ENCODE measurements around the gene TTYH3. TPM values are rescaled to one million over a fixed set of nuclear protein-coding genes. Genes with fewer than 3 reads are reported as not detected.
A peak's percentile ranks its signal among the peaks of the same experiment; 100 is the strongest.

The TTYH3 gene
- total and polyA plus RNA-seq, 2 of the 13 experiments (the other 11 are each of a cell fraction or from before 2014, with no cell fraction given) = 26.3 to 50.0 TPM

DNA sequence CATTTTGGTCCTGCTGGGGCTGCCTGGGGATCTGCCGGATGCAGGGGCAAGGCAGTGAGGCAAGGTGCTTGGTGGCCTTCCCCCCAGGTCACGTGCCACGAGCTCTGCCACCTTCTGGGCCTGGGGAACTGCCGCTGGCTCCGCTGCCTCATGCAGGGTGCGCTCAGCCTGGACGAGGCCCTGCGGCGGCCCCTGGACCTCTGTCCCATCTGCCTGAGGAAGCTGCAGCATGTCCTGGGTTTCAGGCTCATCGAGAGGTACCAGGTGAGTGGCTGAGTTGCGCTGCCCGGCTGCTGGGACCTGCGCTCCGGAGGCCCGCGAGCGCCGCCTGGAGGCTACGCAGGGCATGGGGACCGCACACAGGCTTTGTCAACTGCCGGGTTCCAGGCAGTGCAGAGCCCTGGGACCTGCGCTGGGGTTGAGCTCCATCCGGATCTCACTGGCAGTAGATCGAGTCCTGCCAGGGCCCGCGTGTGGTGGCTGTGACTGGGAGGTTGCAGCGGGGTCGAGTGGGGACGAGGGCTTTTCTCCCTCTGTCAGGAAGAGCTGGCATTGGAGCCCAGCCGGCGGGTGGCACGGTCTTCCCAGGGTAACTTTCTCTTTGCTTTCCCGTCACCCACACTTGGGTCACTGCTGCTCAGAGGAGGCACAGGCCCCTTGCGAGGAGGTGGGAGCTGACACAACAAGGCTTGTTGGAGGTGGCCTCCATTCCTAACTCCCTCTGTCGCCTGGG lies 77.9 kb downstream of the TTYH3 start (continued):
- TF ChIP-seq, protein P1, sequence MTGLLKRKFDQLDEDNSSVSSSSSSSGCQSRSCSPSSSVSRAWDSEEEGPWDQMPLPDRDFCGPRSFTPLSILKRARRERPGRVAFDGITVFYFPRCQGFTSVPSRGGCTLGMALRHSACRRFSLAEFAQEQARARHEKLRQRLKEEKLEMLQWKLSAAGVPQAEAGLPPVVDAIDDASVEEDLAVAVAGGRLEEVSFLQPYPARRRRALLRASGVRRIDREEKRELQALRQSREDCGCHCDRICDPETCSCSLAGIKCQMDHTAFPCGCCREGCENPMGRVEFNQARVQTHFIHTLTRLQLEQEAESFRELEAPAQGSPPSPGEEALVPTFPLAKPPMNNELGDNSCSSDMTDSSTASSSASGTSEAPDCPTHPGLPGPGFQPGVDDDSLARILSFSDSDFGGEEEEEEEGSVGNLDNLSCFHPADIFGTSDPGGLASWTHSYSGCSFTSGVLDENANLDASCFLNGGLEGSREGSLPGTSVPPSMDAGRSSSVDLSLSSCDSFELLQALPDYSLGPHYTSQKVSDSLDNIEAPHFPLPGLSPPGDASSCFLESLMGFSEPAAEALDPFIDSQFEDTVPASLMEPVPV (CRISPR knock-in tag; IDR thresholded peaks at IDR 0.05) = peak; percentile 31; the same call in 1 of the 2 replicates
- TF ChIP-seq HMG20B (CRISPR knock-in tag; conservative IDR thresholded peaks at IDR 0.05) (0 out of 2 replicates have a peak, but pooled peaks have one; percentile 41), HOXD1 (CRISPR knock-in tag; IDR thresholded peaks at IDR 0.05) (no peak), HMGXB4 (CRISPR knock-in tag; IDR thresholded peaks at IDR 0.05; ENCODE audit: borderline replicate concordance in 1 of 2, low read depth in 1 of 2) (peak; percentile 59 to 62; a peak in 2 of 4 replicates), RFX1 (IDR thresholded peaks at IDR 0.05) (no peak), FOXC1 (CRISPR knock-in tag; IDR thresholded peaks at IDR 0.05; ENCODE audit: borderline replicate concordance) (no peak; the same call in 1 of the 2 replicates), RELA (CRISPR knock-in tag; IDR thresholded peaks at IDR 0.05) (0 out of 2 replicates have a peak, but pooled peaks have one; percentile 52), SP1 (IDR thresholded peaks at IDR 0.05) (no peak), SP1 (CRISPR knock-in tag; IDR thresholded peaks at IDR 0.05) (peak; percentile 30; the same call in 1 of the 2 replicates), BHLHE40 (IDR thresholded peaks at IDR 0.05; ENCODE audit: low read length) (peak; percentile 83), ZNF124 (CRISPR knock-in tag; IDR thresholded peaks at IDR 0.05) (0 out of 2 replicates have a peak, but pooled peaks have one; percentile 42), SPEN (CRISPR knock-in tag; IDR thresholded peaks at IDR 0.05; ENCODE audit: low read depth) (0 out of 2 replicates have a peak, but pooled peaks have one; percentile 30)
- TF ChIP-seq, protein P2, sequence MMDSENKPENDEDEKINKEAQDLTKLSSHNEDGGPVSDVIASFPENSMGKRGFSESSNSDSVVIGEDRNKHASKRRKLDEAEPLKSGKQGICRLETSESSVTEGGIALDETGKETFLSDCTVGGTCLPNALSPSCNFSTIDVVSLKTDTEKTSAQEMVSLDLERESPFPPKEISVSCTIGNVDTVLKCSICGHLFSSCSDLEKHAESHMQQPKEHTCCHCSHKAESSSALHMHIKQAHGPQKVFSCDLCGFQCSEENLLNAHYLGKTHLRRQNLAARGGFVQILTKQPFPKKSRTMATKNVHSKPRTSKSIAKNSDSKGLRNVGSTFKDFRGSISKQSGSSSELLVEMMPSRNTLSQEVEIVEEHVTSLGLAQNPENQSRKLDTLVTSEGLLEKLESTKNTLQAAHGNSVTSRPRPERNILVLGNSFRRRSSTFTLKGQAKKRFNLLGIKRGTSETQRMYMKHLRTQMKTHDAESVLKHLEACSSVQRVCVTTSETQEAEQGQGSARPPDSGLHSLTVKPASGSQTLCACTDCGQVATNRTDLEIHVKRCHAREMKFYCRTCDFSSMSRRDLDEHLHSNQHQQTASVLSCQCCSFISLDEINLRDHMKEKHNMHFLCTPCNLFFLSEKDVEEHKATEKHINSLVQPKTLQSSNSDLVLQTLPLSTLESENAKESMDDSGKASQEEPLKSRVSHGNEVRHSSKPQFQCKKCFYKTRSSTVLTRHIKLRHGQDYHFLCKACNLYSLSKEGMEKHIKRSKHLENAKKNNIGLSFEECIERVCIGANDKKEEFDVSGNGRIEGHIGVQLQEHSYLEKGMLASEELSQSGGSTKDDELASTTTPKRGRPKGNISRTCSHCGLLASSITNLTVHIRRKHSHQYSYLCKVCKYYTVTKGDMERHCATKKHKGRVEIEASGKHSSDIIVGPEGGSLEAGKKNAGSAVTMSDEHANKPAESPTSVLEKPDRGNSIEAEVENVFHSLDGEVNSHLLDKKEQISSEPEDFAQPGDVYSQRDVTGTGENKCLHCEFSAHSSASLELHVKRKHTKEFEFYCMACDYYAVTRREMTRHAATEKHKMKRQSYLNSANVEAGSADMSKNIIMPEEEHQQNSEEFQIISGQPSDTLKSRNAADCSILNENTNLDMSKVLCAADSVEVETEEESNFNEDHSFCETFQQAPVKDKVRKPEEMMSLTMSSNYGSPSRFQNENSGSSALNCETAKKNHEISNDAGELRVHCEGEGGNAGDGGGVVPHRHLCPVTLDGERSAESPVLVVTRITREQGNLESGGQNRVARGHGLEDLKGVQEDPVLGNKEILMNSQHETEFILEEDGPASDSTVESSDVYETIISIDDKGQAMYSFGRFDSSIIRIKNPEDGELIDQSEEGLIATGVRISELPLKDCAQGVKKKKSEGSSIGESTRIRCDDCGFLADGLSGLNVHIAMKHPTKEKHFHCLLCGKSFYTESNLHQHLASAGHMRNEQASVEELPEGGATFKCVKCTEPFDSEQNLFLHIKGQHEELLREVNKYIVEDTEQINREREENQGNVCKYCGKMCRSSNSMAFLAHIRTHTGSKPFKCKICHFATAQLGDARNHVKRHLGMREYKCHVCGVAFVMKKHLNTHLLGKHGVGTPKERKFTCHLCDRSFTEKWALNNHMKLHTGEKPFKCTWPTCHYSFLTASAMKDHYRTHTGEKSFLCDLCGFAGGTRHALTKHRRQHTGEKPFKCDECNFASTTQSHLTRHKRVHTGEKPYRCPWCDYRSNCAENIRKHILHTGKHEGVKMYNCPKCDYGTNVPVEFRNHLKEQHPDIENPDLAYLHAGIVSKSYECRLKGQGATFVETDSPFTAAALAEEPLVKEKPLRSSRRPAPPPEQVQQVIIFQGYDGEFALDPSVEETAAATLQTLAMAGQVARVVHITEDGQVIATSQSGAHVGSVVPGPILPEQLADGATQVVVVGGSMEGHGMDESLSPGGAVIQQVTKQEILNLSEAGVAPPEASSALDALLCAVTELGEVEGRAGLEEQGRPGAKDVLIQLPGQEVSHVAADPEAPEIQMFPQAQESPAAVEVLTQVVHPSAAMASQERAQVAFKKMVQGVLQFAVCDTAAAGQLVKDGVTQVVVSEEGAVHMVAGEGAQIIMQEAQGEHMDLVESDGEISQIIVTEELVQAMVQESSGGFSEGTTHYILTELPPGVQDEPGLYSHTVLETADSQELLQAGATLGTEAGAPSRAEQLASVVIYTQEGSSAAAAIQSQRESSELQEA (CRISPR knock-in tag; IDR thresholded peaks at IDR 0.05; ENCODE audit: not compliant biosample characterization) = peak; percentile 76
- TF ChIP-seq, protein P3, sequence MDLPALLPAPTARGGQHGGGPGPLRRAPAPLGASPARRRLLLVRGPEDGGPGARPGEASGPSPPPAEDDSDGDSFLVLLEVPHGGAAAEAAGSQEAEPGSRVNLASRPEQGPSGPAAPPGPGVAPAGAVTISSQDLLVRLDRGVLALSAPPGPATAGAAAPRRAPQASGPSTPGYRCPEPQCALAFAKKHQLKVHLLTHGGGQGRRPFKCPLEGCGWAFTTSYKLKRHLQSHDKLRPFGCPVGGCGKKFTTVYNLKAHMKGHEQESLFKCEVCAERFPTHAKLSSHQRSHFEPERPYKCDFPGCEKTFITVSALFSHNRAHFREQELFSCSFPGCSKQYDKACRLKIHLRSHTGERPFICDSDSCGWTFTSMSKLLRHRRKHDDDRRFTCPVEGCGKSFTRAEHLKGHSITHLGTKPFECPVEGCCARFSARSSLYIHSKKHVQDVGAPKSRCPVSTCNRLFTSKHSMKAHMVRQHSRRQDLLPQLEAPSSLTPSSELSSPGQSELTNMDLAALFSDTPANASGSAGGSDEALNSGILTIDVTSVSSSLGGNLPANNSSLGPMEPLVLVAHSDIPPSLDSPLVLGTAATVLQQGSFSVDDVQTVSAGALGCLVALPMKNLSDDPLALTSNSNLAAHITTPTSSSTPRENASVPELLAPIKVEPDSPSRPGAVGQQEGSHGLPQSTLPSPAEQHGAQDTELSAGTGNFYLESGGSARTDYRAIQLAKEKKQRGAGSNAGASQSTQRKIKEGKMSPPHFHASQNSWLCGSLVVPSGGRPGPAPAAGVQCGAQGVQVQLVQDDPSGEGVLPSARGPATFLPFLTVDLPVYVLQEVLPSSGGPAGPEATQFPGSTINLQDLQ (CRISPR knock-in tag; IDR thresholded peaks at IDR 0.05) = 0 out of 2 replicates have a peak, but pooled peaks have one; percentile 15

Data from HepG2 (cell line).